GM18526 (cell line): Measurements from ENCODE around the gene SEZ6L2.

Experiments used
- POLR2A ChIP-seq: IDR thresholded peaks from 3 replicates; pipeline ENCODE4 v1.6.1; 2011; ENCODE audit not compliant: insufficient read length; ENCODE audit errors: extremely low read depth

SEZ6L2 gene

DNA sequence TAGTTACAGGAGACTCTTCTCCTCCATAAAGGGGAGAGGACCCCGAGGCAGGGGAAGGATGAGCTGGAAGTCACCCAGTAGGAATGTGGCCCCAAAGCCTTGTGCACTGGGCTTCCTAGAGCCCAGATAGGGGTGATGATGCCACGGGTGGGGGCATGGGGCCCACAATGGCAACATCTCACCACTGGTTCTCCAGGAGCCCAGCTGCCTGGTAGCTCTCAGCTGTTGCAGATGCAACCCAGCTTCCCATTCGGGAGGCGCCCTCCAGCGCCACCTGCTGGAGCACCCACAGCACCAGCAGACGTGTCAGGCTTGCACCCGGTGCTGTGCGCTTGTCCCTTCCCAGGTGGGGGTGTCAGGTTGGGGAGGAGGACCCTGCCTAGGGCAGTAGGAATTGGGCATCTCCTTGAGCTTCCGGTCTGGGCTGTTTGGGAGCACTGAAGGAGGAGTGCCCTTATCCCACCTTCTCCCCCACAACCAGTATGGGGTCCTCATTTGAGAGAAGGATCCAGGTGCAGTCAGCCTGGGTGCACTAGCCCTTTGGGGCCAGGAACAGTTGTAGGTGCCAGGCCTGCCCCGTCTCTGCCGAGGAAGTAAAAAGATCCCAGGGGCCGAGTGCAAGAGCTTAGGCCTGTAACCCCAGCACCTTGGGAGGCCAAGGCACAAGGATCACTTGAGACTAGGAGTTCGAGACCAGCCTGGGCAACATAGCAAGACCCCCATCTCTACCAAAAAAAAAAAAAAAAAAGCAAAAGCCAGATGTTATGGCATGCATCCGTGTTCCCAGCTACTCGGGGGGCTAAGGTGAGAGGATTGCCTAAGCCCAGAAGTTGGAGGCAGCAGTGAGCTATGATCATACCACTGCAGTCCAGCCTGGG lies 50.7 kb downstream of the SEZ6L2 start:
- TF ChIP-seq POLR2A = no peak

GRCh38 chr16:29845656-29846055 lies 53.7 kb downstream of the SEZ6L2 start:
- TF ChIP-seq POLR2A = no peak

DNA sequence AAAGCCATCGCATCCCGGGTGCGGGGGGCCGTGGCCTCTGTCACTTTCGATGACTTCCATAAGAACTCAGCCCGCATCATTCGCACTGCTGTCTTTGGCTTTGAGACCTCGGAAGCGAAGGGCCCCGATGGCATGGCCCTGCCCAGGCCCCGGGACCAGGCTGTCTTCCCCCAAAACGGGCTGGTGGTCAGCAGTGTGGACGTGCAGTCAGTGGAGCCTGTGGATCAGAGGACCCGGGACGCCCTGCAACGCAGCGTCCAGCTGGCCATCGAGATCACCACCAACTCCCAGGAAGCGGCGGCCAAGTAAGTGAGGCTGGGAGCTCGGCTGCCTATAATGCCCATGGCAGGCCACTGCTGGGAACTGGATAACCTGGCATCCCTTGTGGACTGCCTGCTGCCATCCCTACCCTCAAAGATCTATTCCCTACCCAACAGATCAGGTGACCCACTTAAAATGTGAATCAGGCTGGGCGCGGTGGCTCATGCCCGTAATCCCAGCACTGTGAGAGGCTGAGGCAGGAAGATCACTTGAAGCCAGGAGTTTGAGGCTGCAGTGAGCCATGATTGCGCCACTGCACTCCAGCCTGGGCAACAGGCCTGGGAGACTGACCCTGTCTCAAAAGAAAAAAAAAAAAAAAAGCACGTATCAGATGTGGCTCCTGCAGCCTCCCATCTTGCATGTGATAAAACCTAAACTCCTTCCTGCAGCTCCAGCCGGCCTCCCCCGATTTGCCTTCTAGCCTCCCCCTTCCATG lies 54.6 kb downstream of the SEZ6L2 start:
- no peak for TF ChIP-seq POLR2A

DNA sequence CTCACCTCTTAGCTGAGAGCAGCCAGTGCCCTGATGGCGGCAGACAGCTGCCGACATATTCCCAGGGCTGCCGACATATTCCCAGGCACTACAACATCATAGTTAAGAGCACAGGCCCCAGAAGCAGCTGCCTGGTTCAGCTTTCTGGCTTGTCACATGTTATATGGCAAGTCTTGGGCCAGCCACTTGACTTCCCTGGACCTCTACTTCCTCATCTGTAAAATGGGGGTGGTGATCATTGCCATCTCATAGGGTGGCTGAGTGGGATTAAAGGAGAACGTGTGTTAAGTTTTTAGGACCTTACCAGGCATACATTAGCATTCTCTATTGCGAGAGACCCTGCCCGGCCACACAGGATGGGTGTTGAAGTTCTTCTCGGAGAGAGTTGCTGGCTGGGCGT lies 55.4 kb downstream of the SEZ6L2 start:
- TF ChIP-seq POLR2A = no peak

- TF ChIP-seq POLR2A = no peak
These were observed 56.5 kb downstream of the SEZ6L2 start for GRCh38 chr16:29842732-29843346.

DNA sequence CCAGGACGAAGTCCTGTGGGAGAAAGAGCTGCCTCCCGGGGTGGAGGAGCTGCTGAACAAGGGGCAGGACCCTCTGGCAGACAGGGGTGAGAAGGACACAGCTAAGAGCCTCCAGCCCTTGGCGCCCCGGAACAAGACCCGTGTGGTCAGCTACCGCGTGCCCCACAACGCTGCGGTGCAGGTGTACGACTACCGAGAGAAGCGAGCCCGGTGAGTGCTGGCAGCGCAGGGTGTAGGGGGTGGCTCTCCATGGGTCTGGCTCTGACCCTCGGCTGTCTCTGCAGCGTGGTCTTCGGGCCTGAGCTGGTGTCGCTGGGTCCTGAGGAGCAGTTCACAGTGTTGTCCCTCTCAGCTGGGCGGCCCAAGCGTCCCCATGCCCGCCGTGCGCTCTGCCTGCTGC lies 57.7 kb downstream of the SEZ6L2 start:
- TF ChIP-seq POLR2A = no peak

GRCh38 chr16:29840240-29840639 lies 59.1 kb downstream of the SEZ6L2 start:
- no peak for TF ChIP-seq POLR2A

DNA sequence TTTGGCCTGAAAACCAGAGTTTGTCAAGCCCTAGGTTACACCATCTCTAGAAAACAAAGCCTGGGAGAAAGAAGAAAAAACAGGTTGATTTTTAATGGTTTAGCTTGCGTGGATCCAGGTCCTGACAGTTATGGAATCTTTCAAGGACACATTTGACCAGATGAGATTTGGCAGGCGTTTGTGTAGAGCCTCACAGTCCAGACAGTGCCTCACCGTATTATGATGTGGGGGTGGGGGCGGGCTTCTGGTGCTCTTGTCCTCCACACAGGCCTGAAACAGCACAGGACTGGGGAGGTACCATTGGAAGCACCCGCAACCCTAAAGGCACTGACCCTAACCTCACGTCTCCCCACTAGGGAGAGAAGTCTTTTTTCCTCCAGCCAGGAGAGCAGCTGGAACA lies 59.5 kb downstream of the SEZ6L2 start:
- no peak for TF ChIP-seq POLR2A

DNA sequence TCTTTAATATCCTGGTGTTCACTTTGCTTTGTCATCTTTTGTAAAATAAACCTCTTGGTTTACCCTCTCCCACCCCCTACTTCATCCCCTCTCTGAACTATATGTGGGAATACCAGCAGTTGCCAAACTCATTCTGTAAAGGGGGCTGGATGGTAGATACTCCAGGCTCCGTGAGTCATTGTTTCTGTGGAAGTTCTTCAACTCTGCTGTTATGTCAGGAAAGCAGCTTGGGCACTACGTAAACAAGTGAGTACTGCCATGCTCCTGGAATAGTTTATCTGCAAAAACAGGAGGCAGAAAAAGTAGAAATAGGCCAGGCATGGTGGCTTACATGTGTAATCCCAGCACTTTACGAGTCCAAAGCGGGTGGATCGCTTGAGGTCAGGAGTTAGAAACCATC lies 61.5 kb downstream of the SEZ6L2 start:
- TF ChIP-seq POLR2A = no peak

- TF ChIP-seq POLR2A = no peak
These were observed 62.7 kb downstream of the SEZ6L2 start for GRCh38 chr16:29836623-29837022.

DNA sequence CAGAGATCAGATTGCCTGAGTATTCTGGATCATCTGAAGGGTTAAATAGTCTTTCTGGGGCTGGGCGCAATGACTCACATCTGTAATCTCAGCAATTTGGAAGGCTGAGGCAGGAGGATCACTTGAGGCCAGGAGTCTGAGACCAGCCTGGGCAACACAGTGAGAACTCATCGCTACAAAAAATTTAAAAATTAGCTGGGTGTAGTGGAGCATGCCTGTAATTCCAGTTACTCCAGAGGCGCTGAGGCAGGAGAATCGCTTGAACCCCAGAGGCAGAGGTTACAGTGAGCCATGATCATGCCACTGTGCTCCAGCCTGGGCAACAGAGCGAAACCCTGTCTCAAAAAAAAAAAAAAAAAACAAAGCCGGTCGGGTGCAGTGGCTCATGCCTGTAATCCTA lies 63.4 kb downstream of the SEZ6L2 start:
- no peak for TF ChIP-seq POLR2A

DNA sequence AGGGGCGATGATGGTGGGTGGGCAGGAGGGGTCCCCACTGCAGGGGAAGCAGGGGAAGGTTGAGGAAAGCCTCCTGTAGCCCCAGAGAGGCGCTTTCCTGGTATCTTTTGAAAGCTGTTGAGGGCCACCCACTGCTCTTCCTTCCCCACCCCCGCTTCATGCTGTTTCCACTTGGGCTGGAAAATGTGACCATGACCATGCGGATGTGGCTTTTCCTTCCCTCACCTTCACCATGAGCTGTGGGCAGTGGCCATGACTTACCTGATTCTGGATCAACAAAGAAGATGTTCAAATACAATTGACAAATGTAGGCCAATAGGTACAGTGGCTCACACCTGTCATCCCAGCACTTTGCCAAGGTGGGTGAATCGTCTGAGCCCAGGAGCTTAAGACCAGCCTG lies 65.3 kb downstream of the SEZ6L2 start:
- no peak for TF ChIP-seq POLR2A

DNA sequence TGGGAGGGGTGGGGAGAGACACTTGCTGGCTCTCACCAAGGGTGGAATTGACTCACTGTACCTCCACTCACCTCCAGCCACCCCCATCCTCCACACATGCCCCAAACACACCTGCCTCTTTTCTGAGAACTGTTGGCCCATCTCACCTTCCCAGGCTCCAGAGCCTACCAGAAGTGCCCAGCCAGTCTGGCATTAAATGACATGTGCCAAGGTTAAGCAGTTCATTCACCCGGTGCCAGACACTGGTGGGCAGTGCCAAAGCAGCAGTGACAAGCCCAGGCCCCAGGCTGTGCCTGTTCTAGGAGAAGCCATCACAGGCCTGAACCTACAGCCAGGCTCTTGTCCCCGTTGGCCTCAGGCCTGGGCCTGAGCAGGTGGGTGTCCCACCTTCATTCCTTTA lies 67.9 kb downstream of the SEZ6L2 start:
- TF ChIP-seq POLR2A = no peak

GRCh38 chr16:29830774-29831173 lies 68.6 kb downstream of the SEZ6L2 start:
- no peak for TF ChIP-seq POLR2A

DNA sequence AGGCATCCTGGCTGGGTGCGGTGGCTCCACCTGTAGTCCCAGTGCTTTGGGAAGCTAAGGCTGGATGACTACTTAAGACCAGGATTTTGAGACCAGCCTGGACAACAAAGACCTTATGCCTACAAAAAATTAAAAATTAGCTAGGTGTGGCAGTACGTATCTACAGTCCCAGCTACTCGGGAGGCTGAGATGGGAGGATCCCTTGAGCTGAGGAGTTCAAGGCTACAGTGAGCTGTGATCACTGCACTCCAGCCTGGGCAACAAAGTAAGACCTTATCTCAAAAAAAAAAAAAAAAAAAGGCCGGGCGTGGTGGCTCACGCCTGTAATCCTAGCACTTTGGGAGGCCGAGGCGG lies 73.0 kb downstream of the SEZ6L2 start:
- TF ChIP-seq POLR2A = no peak

DNA sequence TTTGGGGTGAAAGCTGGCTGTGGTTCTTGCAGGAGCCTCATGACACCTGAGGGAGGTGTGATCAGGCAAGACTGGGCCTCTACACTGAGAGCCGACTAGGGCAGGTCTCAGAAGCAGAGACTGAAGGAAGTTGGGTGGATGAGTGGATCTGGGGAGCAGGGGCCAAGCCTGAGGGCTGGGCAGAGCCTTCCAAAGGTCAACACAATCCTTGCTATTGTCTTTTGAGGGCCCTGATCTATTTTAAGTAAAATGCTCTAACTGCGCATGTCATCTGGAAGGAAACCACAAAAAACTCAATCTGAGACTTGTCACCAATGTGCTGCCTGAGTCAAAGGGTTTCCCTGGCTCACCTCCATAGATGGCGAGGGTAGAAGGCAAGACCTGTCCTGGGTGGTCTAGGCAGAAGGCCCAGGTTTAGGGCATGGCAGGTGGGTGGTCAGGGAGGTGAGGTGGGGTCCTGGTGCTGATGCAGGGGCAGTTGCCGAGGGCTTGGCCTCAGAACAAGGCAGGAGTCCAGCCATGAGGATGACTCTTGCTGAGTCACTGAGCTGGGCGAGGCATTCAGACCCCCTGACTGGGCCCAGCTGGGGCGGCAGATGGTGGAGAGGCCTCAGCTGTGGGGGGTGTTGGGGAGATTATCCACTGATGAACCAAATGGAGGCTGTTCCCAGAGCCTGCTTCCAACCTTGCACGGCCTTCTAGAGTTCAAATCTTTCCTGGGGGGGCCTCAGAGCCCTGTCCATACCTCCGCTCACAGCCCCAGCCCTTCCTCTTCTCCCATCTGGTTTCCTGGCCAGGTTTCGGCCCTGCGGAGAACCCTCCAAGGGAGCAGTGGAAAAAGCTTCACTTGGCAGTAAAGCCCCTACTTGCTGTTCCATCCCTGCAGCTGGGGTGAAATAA lies 74.0 kb downstream of the SEZ6L2 start:
- no peak for TF ChIP-seq POLR2A
